AG04450 (cell line): ENCODE results near the gene USP15. TPM values are rescaled to one million over a fixed set of nuclear protein-coding genes. Genes with fewer than 3 reads are reported as not detected.

Experiments used
- CTCF ChIA-PET: fragments of 300-600, 350-600 bp; formaldehyde crosslinking; extraction: SDS; loops from one replicate; lab custom pipeline; 2022; ENCODE audit warnings: antibody characterized with exemption, inconsistent platforms; lab: Charles Lee
- POLR2A ChIA-PET: fragments of 350-600 bp; formaldehyde crosslinking; extraction: SDS; loops from one replicate; lab custom pipeline; 2021; ENCODE audit warnings: antibody characterized with exemption, inconsistent platforms; lab: Yijun Ruan, JAX
- DNase-seq: peaks from one replicate; pipeline ENCODE4 v3.0.0-alpha.2; 2011; ENCODE audit warnings: low read depth, low spot score
- H3K27ac ChIP-seq: one replicate; pipeline ENCODE4 v1.5.1; 2012; ENCODE audit warnings: low read depth, low read length, control low read depth
- H3K27me3 ChIP-seq: one replicate; pipeline ENCODE4 v1.6.0; 2012; ENCODE audit warnings: low read length; ENCODE audit not compliant: control insufficient read depth, insufficient read depth
- H3K4me3 ChIP-seq: 2 replicates; pipeline ENCODE4 v1.5.1; 2011; ENCODE audit warnings: mild to moderate bottlenecking, low read depth, low read length, control low read depth
- H3K9me3 ChIP-seq: 2 replicates; pipeline ENCODE4 v1.5.1; 2012; ENCODE audit warnings: low read length; ENCODE audit not compliant: control insufficient read depth, insufficient read depth
- CTCF ChIP-seq: IDR thresholded peaks from 2 replicates; pipeline ENCODE4 v1.5.1; 2011; ENCODE audit warnings: low read depth, low read length, control low read depth, inconsistent platforms
- polyA plus RNA-seq: library from polyadenylated mRNA; depleted of rRNA; stranded (reverse); fragments of >200 nt; gene quantifications from 2 replicates; pipeline ENCODE4 v1.2.3, GENCODE V29; 2011

The USP15 gene
- polyA plus RNA-seq, 1 experiment = 64.4 TPM

GRCh38 chr12:62232143-62232729 lies 28.0 kb upstream of the USP15 start:
- no peak overlapping the region for H3K4me3 ChIP-seq
- ChIA-PET CTCF (interaction anchor here (1.1 kb wide), 1 partner anchor 203 kb away, joined by 3 read pairs; no protein-coding TSS in a partner anchor), POLR2A (no interaction called here)
- no peak for DNase-seq
- H3K27me3 ChIP-seq = no peaks in the 10 kb centered on the region
- peaks cover 4% of the 10 kb centered on the region; the same call in 1 of the 2 replicates for H3K9me3 ChIP-seq
- TF ChIP-seq CTCF = no peak
- H3K27ac ChIP-seq = no peak overlapping the region

DNA sequence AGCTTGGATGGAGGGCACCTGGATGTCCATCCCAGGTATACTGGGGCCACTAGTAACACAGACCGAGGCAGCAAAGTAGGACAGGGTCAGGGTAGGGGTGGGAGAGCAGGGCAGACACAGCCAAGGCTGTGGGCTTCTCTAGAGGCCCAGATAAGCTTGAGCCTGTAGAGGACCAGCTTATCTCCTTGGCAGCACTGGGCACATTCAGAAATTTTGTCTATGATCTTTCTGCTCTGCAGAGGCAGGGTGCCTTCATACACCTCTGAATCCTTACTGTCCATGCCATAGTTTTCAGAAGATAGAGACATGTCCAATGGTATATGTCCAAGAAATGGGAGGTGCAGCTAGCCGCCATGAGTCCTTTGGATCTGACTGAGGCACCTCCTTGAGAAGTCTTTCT lies 26.4 kb upstream of the USP15 start:
- ChIA-PET CTCF (no interaction called here), POLR2A (no interaction called here)
- Histone ChIP-seq H3K27ac (no peak overlapping the region), H3K4me3 (no peak overlapping the region), H3K9me3 (peaks cover 4% of the 10 kb centered on the region; the same call in 1 of the 2 replicates), H3K27me3 (no peaks in the 10 kb centered on the region)
- no peak for TF ChIP-seq CTCF
- no peak for DNase-seq

- Histone ChIP-seq H3K27me3 (no peaks in the 10 kb centered on the region), H3K4me3 (no peak overlapping the region), H3K27ac (no peak overlapping the region), H3K9me3 (peaks cover 4% of the 10 kb centered on the region; the same call in 1 of the 2 replicates)
- TF ChIP-seq CTCF = no peak
- ChIA-PET POLR2A (no interaction called here), CTCF (no interaction called here)
- no peak for DNase-seq
Observed at GRCh38 chr12:62239571-62239970, 20.6 kb upstream of the USP15 start.

GRCh38 chr12:62247281-62248045 lies 12.7 kb upstream of the USP15 start:
- no peak for TF ChIP-seq CTCF
- POLR2A ChIA-PET = no interaction called here
- Histone ChIP-seq H3K4me3 (no peak overlapping the region), H3K27ac (no peak overlapping the region), H3K9me3 (no peaks in the 10 kb centered on the region), H3K27me3 (no peaks in the 10 kb centered on the region)
- CTCF ChIA-PET = interaction anchor here (1.2 to 1.6 kb wide), 3 partner anchors 12 to 190 kb away, joined by 4 to 6 read pairs (median 4); partner anchors contain the start of gene USP15
- no peak for DNase-seq

DNA sequence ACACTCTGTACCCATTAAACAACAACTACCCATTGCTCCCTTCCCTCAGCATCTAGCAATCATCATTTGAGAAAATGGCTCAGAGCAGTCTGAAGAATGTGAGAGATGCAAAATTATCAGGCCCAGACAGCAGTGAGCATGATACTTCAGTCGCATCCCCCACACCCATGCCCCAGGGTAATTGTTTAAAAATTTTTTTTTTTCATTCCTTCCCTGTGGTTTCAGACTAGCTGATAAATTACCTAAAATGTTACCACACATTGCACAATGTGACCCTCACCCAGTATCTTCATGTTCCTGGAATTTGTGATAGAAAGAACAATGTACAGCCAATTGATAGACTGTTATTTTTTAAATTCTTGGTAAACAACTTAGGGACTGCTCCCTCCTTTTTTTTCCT lies 11.3 kb upstream of the USP15 start:
- Histone ChIP-seq H3K27ac (no peak overlapping the region), H3K27me3 (no peaks in the 10 kb centered on the region), H3K4me3 (no peak overlapping the region), H3K9me3 (no peaks in the 10 kb centered on the region)
- no peak for TF ChIP-seq CTCF
- DNase-seq = no peak
- ChIA-PET POLR2A (no interaction called here), CTCF (no interaction called here)
